RWPE1 (cell line): ENCODE data around the gene SWSAP1.
A peak's percentile ranks its signal among the peaks of the same experiment; 100 is the strongest.

ENCODE experiments used
- CTCF ChIA-PET: fragments of 350-600 bp; sonication (Branson Sonifier 250); formaldehyde crosslinking; extraction: SDS; loops from one replicate; lab custom pipeline; 2021; lab: Yijun Ruan, JAX
- POLR2A ChIA-PET: fragments of 400-600 bp; formaldehyde crosslinking; extraction: SDS; loops from one replicate; lab custom pipeline; 2020; ENCODE audit warnings: antibody characterized with exemption; ENCODE audit not compliant: low non-redundant PET; lab: Yijun Ruan, JAX
- DNase-seq: peaks from one replicate; pipeline ENCODE4 v3.0.0; 2012; ENCODE audit warnings: low spot score
- H3K27ac ChIP-seq: fragments of 450-650 bp; 2 replicates; pipeline ENCODE4 v1.5.1; 2017
- CTCF ChIP-seq: fragments of 450-650 bp; conservative IDR thresholded peaks from 2 replicates; pipeline ENCODE4 v1.5.1; 2017; ENCODE audit warnings: low read depth, mild to moderate bottlenecking

SWSAP1 gene

DNA sequence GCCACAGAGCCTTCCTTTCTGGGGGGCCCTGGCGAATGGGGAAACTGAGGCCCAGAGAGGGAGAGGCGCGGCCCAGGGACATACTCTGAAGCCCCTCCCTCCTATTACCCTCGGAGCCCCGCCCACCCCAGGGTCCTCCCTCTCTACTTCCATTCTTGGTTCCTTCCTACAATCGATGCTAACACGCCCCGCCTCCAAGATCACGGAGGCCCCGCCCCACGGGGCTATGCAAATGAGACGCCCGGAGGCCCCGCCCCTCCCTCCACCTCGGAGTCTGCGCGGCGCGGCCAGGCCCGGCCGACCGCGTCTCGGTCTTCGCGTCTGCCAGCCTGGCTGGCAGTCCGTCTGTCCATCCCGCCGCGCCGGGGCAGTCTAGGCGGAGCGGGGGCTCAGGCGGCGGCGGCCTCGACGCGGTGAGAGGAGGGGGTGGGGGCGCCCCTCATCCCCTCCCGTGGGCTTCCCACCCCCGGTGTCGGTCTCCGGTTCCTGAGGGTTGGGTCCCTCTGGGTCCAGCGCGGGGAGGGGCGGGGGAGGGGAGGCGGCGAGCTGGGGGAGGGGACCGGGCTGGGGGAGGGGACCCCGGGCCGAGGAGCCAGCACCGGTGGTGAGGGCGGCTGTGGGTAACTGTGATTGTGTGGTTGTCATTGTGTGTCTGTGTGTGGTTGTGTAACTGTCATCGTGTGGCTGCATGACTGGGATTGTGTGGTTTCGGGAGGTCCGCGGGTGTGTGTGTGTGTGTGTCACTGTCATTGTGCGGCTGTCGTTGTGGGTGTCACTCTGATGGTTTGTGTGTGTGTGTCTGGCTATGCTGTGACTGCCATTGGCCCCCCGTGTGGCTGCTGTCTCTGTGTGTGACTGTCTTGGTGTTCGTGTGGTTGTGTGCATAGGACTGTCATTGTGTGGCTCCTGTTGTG, 19.0 kb upstream of the SWSAP1 start, which contains the start of gene PLPPR2:
Gene PLPPR2 (plus strand): TSS at position 273 of the 914 bp plus-strand sequence. CDS start 2,242 bp downstream, outside the sequence.
- ChIA-PET POLR2A (no interaction called here), CTCF (no interaction called here)
- H3K27ac ChIP-seq = peak within 1 kb of the TSS; percentile 65
- peak; percentile 91 for DNase-seq
- no peak for TF ChIP-seq CTCF

- DNase-seq = no peak
- CTCF ChIA-PET = no interaction called here
- POLR2A ChIA-PET = no interaction called here
- TF ChIP-seq CTCF = no peak
- H3K27ac ChIP-seq = peak overlapping the region; percentile 65
Observed at GRCh38 chr19:11356074-11356397, 18.4 kb upstream of the SWSAP1 start.

DNA sequence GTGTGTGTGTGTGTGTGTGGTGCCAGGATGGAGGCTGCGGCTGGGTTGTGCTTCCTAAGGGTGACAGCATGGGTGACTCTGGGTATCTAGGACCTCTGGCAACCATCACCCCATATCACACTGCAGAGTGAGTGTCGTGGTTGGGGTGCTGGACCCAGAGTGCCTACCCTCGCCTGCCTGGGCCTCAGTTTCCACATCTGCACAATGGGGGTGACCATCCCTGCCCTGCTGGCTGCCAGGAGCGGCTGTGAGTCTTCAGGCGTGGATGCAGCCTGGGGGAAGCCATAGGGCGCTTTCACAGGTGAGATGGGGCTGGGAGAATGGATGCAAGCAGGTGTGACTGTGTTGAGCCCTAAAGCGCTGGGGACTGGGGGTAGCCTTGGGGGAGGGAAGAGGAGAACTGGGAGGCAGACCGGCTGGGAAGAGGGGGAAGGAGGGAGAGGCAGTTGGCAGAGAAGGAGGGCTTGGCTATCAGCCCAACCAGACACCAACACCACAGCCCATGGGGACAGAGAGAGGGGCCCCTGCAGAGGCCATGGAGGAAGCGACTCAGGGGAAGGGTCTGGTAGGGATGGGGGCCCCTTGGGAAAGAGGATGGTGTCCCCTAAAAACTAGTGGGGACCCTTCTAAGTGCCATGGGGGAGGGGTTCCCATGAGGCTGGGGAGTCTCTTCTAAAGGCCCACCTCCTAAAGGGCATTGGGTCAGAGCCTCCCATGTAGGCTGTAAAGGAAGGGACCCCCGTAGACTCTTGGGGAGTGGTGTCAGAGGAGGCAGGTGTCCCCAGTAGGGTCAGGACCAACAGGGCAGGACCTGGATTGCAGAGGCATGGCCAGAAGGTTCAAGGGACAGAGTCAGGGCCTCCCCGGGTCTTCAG, 17.6 kb upstream of the SWSAP1 start:
- TF ChIP-seq CTCF = no peak
- peak overlapping the region; percentile 7; the same call in 1 of the 2 replicates for H3K27ac ChIP-seq
- ChIA-PET CTCF (no interaction called here), POLR2A (no interaction called here)
- DNase-seq = no peak

DNA sequence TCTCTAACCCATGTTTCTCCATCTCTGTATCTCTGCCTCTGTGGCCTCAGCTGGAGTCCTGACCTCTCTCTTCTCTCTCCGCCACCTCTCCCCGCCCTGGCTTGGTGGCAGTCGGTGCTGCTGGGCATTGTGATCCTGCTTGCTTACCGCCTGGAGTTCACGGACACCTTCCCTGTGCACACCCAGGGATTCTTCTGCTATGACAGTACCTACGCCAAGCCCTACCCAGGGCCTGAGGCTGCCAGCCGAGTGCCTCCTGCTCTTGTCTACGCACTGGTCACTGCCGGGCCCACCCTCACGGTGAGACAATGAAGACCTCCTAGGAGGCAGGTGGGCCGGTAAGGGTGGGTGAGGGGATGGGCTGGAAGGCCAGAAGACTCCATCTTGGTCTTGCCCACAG, 15.0 kb upstream of the SWSAP1 start:
- DNase-seq = peak; percentile 49
- TF ChIP-seq CTCF = no peak
- POLR2A ChIA-PET = no interaction called here
- H3K27ac ChIP-seq = peak overlapping the region; percentile 41
- CTCF ChIA-PET = interaction anchor here (0.6 to 0.7 kb wide), 2 partner anchors 22 to 93 kb away, joined by 3 to 4 read pairs; no protein-coding TSS in a partner anchor

DNA sequence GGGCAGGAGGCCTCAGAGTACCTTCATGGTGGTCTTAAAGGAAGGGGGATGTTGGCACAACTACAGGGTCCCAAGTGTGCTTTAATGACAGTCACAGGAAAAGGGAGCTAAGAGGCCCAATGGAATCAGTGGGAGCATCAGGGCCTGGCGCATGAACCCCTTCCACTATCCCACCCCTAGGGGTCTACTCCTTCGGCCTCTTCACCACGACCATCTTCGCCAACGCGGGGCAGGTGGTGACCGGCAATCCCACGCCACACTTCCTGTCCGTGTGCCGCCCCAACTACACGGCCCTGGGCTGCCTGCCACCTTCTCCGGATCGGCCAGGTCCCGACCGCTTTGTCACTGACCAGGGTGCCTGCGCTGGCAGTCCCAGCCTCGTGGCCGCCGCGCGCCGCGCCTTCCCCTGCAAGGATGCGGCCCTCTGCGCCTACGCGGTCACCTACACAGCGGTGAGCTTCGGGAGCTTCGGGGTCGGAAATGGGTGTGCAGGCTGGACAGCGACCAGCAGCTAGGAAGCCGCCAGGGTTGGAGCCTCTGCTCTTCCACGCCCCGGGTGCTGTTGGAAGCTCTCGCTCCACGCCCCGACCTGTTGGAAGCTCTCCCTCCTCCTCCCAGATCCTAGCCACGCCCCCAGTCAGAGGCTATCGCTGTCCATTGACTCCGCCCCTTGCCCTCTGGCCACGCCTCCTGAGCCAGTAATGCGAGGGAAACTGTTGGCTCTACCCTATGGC, 13.3 kb upstream of the SWSAP1 start:
- ChIA-PET CTCF (interaction anchor here (0.5 to 1.2 kb wide), 3 partner anchors 17 to 39 kb away, joined by 3 read pairs; no protein-coding TSS in a partner anchor), POLR2A (no interaction called here)
- no peak for DNase-seq
- H3K27ac ChIP-seq = no peak overlapping the region
- no peak for TF ChIP-seq CTCF
